ENCODE data around the gene PACS1.

Gene PACS1

GRCh38 chr11:66160709-66161108 is 90.6 kb downstream of the PACS1 start:
- Histone ChIP-seq H3K27ac (no peak overlapping the region), H3K9me3 (no peaks in the 10 kb centered on the region), H3K4me3 (no peak overlapping the region), H3K4me1 (no peaks in the 10 kb centered on the region), H3K36me3 (no peaks in the 10 kb centered on the region), H3K27me3 (no peaks in the 10 kb centered on the region)
- intact Hi-C loops (cut with DNase I; ENCODE audit: low total_unique reads) = no loop called here
- no peak for DNase-seq
- TF ChIP-seq CTCF (IDR thresholded peaks at IDR 0.05) = no peak

- intact Hi-C loops (cut with DNase I; ENCODE audit: low total_unique reads) = no loop called here
- no peaks in the 10 kb centered on the region for H3K27me3 ChIP-seq
- H3K27ac ChIP-seq = no peak overlapping the region
- peaks cover 0 to 7% (median 4%) of the 10 kb centered on the region in 3 donors for H3K36me3 ChIP-seq
- no peak for DNase-seq
- H3K9me3 ChIP-seq = no peaks in the 10 kb centered on the region
- TF ChIP-seq CTCF (IDR thresholded peaks at IDR 0.05) = no peak
- no peaks in the 10 kb centered on the region for H3K4me1 ChIP-seq
- H3K4me3 ChIP-seq = no peak overlapping the region
These were observed 98.2 kb downstream of the PACS1 start for GRCh38 chr11:66168289-66168688.

GRCh38 chr11:66172146-66172545 is 102.1 kb downstream of the PACS1 start:
- H3K9me3 ChIP-seq = no peaks in the 10 kb centered on the region
- peaks cover 0 to 7% (median 4%) of the 10 kb centered on the region in 3 donors for H3K36me3 ChIP-seq
- intact Hi-C loops (cut with DNase I; ENCODE audit: low total_unique reads) = no loop called here
- no peaks in the 10 kb centered on the region for H3K4me1 ChIP-seq
- no peak overlapping the region for H3K27ac ChIP-seq
- no peak for DNase-seq
- H3K4me3 ChIP-seq = no peak overlapping the region
- no peaks in the 10 kb centered on the region for H3K27me3 ChIP-seq
- TF ChIP-seq CTCF (IDR thresholded peaks at IDR 0.05) = no peak

- Histone ChIP-seq H3K36me3 (peaks cover 0 to 7% (median 4%) of the 10 kb centered on the region in 3 donors), H3K9me3 (no peaks in the 10 kb centered on the region), H3K27ac (no peak overlapping the region), H3K27me3 (no peaks in the 10 kb centered on the region), H3K4me3 (no peak overlapping the region), H3K4me1 (no peaks in the 10 kb centered on the region)
- intact Hi-C loops (cut with DNase I; ENCODE audit: low total_unique reads) = no loop called here
- no peak for DNase-seq
- no peak for TF ChIP-seq CTCF (IDR thresholded peaks at IDR 0.05)
These were observed 106.6 kb downstream of the PACS1 start for GRCh38 chr11:66176650-66177049.

GRCh38 chr11:66178183-66178582 is 108.1 kb downstream of the PACS1 start:
- H3K27me3 ChIP-seq = no peaks in the 10 kb centered on the region
- no peaks in the 10 kb centered on the region for H3K9me3 ChIP-seq
- H3K27ac ChIP-seq = no peak overlapping the region
- intact Hi-C loops (cut with DNase I; ENCODE audit: low total_unique reads) = no loop called here
- no peak for TF ChIP-seq CTCF (IDR thresholded peaks at IDR 0.05)
- no peaks in the 10 kb centered on the region for H3K36me3 ChIP-seq
- no peak for DNase-seq
- no peak overlapping the region for H3K4me3 ChIP-seq
- no peaks in the 10 kb centered on the region for H3K4me1 ChIP-seq

- DNase-seq = no peak
- H3K27ac ChIP-seq = no peak overlapping the region
- no peaks in the 10 kb centered on the region for H3K27me3 ChIP-seq
- no peaks in the 10 kb centered on the region for H3K4me1 ChIP-seq
- H3K4me3 ChIP-seq = no peak overlapping the region
- H3K9me3 ChIP-seq = no peaks in the 10 kb centered on the region
- no peaks in the 10 kb centered on the region for H3K36me3 ChIP-seq
- TF ChIP-seq CTCF (IDR thresholded peaks at IDR 0.05) = no peak
- intact Hi-C loops (cut with DNase I; ENCODE audit: low total_unique reads) = no loop called here
These were observed 108.8 kb downstream of the PACS1 start for GRCh38 chr11:66178871-66179270.
